Muscle of leg (tissue), 11 donors: Measurements from ENCODE around the gene RPUSD2. TPM values are rescaled to one million over a fixed set of nuclear protein-coding genes. Genes with fewer than 3 reads are reported as not detected.

ENCODE experiments used
- DNase-seq: peaks from one replicate; pipeline ENCODE4 v3.0.0; 2013
- H3K27ac ChIP-seq: one replicate; pipeline ENCODE4 v1.5.1; 2013; ENCODE audit warnings: mild to moderate bottlenecking, low read length, control low read depth
- H3K27me3 ChIP-seq: one replicate; pipeline ENCODE4 v1.6.1; 2013; ENCODE audit warnings: low read length; ENCODE audit not compliant: control insufficient read depth, insufficient read depth
- H3K36me3 ChIP-seq: one replicate; pipeline ENCODE4 v1.6.1; 2013; ENCODE audit warnings: low read length; ENCODE audit not compliant: control insufficient read depth, insufficient read depth
- H3K4me1 ChIP-seq: one replicate; pipeline ENCODE4 v1.6.1; 2013; ENCODE audit warnings: low read length; ENCODE audit not compliant: control insufficient read depth, insufficient read depth
- H3K4me3 ChIP-seq: one replicate; pipeline ENCODE4 v1.5.1; 2013; ENCODE audit warnings: low read length, control low read depth
- H3K9me3 ChIP-seq: replicated peaks from 2 replicates; pipeline ENCODE4 v1.6.1; 2013; ENCODE audit warnings: low read depth, low read length; ENCODE audit not compliant: control insufficient read depth
- WGBS: methylation state at CpG from one replicate; pipeline ENCODE4 v1.1.5; 2013; ENCODE audit warnings: missing lambda C conversion rate; ENCODE audit not compliant: insufficient coverage; 5-methylcytosine and 5-hydroxymethylcytosine counted together
- polyA plus RNA-seq, 8 donors: library from polyadenylated mRNA; unstranded; fragments of 120-200 nt; gene quantifications; one replicate each; pipeline versions ENCODE4 v1.2.1 to v1.2.3, GENCODE V29; 2013; ENCODE audit warnings: inconsistent platforms in 1 of 8, low replicate concordance in 1 of 8; ENCODE audit not compliant: insufficient read length in 8 of 8, insufficient read depth in 1 of 8
- total RNA-seq: library from RNA; stranded (reverse); fragments of 120-200 nt; gene quantifications from one replicate; pipeline ENCODE4 v1.2.4, GENCODE V29; 2013

The RPUSD2 gene
- total and polyA plus RNA-seq, 9 donors = 8.7 to 12.0 (median 10.9) TPM

DNA sequence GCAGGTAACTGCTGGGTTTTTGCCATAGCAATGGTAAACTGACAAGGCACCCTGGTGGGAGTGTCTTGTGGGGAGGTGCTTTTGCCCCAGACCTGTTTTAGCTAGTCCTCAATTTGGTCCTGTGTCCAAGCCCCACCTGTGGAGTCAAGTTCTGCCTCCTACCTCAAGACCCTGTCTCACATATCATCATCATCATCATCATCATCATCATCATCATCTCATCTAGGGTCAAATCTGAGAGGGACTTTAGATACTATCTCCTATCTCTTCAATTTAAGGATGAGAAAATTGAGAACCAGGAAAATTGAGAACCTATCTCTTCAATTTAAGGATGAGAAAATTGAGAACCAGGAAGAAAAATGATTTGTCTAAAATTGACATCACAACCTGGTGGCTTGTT lies 34.8 kb downstream of the RPUSD2 start:
- Histone ChIP-seq H3K4me3 (no peak overlapping the region), H3K9me3 (no peaks in the 10 kb centered on the region), H3K36me3 (peaks cover 14% of the 10 kb centered on the region), H3K4me1 (no peaks in the 10 kb centered on the region), H3K27ac (no peak overlapping the region), H3K27me3 (no peaks in the 10 kb centered on the region)
- no peak for DNase-seq

DNA sequence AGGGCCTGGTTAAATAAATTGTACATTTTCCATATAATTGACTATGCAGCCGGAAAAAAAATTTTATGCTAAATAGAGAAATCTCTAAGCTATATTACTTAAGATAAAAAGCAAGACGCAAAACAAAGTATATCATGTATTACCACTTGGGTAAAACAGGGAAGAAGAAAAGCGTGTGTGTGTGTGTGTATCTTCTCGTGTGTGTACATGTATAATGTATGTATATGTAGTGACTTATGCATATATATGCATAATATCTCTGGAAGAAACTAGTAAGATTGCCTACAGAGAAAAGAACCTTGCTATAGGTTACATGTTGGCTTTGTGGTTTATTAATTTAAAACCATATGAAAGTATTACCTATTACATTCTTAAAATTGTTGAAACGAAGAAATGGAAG lies 44.0 kb downstream of the RPUSD2 start:
- Histone ChIP-seq H3K4me3 (no peak overlapping the region), H3K9me3 (no peaks in the 10 kb centered on the region), H3K27ac (no peak overlapping the region), H3K27me3 (no peaks in the 10 kb centered on the region), H3K4me1 (no peaks in the 10 kb centered on the region), H3K36me3 (no peaks in the 10 kb centered on the region)
- DNase-seq = no peak
- WGBS = no CpG with 5 or more reads among the region's 5 CpGs

DNA sequence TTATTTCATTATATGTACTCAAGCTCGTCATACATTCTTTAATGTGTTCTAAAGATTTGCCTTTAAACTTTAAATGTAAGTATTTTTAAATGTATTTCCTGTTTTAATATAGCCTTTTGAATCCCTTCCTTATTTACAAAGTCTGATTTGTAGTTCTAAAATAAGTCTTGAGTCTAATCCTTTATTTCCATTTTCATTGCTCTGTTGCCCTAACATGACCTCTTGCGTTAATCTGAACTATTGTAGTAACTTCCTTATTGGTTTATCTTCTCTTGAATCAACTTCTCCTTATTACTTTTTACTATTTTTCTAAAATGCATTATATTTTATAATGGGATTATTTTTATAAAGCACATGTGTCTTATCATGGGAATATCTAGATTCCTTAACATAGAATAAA lies 48.9 kb downstream of the RPUSD2 start:
- WGBS = no CpG with 5 or more reads among the region's 2 CpGs
- Histone ChIP-seq H3K36me3 (peaks cover 6% of the 10 kb centered on the region), H3K4me3 (no peak overlapping the region), H3K27ac (no peak overlapping the region), H3K9me3 (no peaks in the 10 kb centered on the region), H3K4me1 (no peaks in the 10 kb centered on the region), H3K27me3 (no peaks in the 10 kb centered on the region)
- DNase-seq = no peak

DNA sequence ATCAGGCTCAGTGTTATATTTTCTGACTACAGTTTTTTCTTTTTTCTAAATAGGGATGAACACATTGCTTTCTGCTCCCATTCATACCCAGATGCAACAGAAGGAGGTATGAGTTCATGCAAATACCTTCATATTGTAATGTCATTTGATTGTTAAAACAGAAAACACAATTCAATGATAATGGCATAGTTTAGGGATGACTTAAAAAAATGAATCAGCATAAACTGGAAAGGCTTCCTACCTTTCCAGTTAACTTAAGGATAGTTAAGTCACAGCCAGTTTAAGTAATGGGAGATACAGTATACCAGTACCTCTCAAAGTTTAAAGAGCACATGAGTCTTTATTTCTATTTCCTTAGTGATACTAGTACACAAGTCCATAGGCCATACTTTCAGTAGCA lies 49.8 kb downstream of the RPUSD2 start:
- DNase-seq = no peak

DNA sequence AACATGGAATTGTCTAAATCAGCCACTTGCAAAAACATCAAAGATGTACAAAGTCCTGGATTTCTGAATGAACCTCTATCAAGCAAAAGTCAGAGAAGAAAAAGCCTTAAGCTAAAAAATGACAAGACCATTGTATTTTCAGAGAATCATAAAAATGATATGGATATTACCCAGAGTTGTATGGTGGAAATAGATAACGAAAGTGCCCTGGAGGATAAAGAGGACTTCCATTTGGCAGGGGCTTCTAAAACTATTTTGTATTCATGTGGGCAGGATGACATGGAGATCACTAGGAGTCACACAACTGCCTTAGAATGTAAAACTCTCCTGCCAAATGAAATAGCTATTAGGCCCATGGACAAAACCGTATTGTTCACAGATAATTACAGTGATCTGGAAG lies 54.3 kb downstream of the RPUSD2 start:
- H3K9me3 ChIP-seq = no peaks in the 10 kb centered on the region
- H3K4me1 ChIP-seq = no peaks in the 10 kb centered on the region
- H3K36me3 ChIP-seq = peaks cover 6% of the 10 kb centered on the region
- H3K27me3 ChIP-seq = no peaks in the 10 kb centered on the region
- no CpG with 5 or more reads among the region's 2 CpGs for WGBS
- H3K27ac ChIP-seq = no peak overlapping the region
- no peak for DNase-seq
- no peak overlapping the region for H3K4me3 ChIP-seq

More for the DNA sequence above, 49.8 kb downstream of the RPUSD2 start:
- H3K4me3 ChIP-seq = no peak overlapping the region
- H3K4me1 ChIP-seq = no peaks in the 10 kb centered on the region
- peaks cover 6% of the 10 kb centered on the region for H3K36me3 ChIP-seq
- H3K9me3 ChIP-seq = no peaks in the 10 kb centered on the region
- H3K27ac ChIP-seq = no peak overlapping the region
- H3K27me3 ChIP-seq = no peaks in the 10 kb centered on the region

Other genes starting within 250 kb of the RPUSD2 start
- gene INAFM2, start 245.6 kb upstream of the RPUSD2 start, total RNA-seq = 12.4 TPM
- 10 to 100 TPM; 10.7 to 16.7 (median 13.5) TPM for gene INAFM2, start 245.6 kb upstream of the RPUSD2 start, polyA plus RNA-seq
- gene CCDC9B, start 228.4 kb upstream of the RPUSD2 start, total RNA-seq = 5.3 TPM
- 10 to 100 TPM; 10.2 to 16.8 (median 12.5) TPM for gene CCDC9B, start 228.4 kb upstream of the RPUSD2 start, polyA plus RNA-seq
- not detected for gene PHGR1, start 218.3 kb upstream of the RPUSD2 start, total RNA-seq
- 10 to 100 TPM in 1 of 8 donors, 1 to 10 TPM in 1, under 1 TPM in 1, not detected in 5; 0.41 to 33.7 (median 4.7) TPM for gene PHGR1, start 218.3 kb upstream of the RPUSD2 start, polyA plus RNA-seq
- gene DISP2, start 211.1 kb upstream of the RPUSD2 start, total RNA-seq = 0.75 TPM
- gene DISP2, start 211.1 kb upstream of the RPUSD2 start, polyA plus RNA-seq = 1 to 10 TPM in 5 of 8 donors, under 1 TPM in 3; 0.20 to 4.3 (median 1.4) TPM
- gene KNSTRN, start 186.6 kb upstream of the RPUSD2 start, total RNA-seq = 22.2 TPM
- gene KNSTRN, start 186.6 kb upstream of the RPUSD2 start, polyA plus RNA-seq = 10 to 100 TPM; 17.8 to 24.8 (median 21.8) TPM
- gene IVD, start 163.5 kb upstream of the RPUSD2 start, total RNA-seq = 30.5 TPM
- gene IVD, start 163.5 kb upstream of the RPUSD2 start, polyA plus RNA-seq = 10 to 100 TPM; 42.6 to 60.3 (median 49.3) TPM
- 12.1 TPM for gene BAHD1, start 128.3 kb upstream of the RPUSD2 start, total RNA-seq
- 10 to 100 TPM; 13.3 to 22.6 (median 19.0) TPM for gene BAHD1, start 128.3 kb upstream of the RPUSD2 start, polyA plus RNA-seq
- 16.0 TPM for gene CHST14, start 98.3 kb upstream of the RPUSD2 start, total RNA-seq
- gene CHST14, start 98.3 kb upstream of the RPUSD2 start, polyA plus RNA-seq = 10 to 100 TPM; 32.1 to 48.4 (median 43.0) TPM
- 13.6 TPM for gene CCDC32, start 4.3 kb upstream of the RPUSD2 start, total RNA-seq
- 10 to 100 TPM; 15.7 to 25.9 (median 21.4) TPM for gene CCDC32, start 4.3 kb upstream of the RPUSD2 start, polyA plus RNA-seq
- gene KNL1, start 24.9 kb downstream of the RPUSD2 start, total RNA-seq = 8.7 TPM
- gene KNL1, start 24.9 kb downstream of the RPUSD2 start, polyA plus RNA-seq = 10 to 100 TPM in 4 of 8 donors, 1 to 10 TPM in 4; 8.7 to 16.9 (median 10.9) TPM
- 3.6 TPM for gene RAD51, start 125.9 kb downstream of the RPUSD2 start, total RNA-seq
- 10 to 100 TPM in 5 of 8 donors, 1 to 10 TPM in 3; 6.9 to 13.3 (median 10.6) TPM for gene RAD51, start 125.9 kb downstream of the RPUSD2 start, polyA plus RNA-seq
- 12.7 TPM for gene RMDN3, start 186.0 kb downstream of the RPUSD2 start, total RNA-seq
- 10 to 100 TPM; 21.1 to 31.2 (median 23.9) TPM for gene RMDN3, start 186.0 kb downstream of the RPUSD2 start, polyA plus RNA-seq
- 6.1 TPM for gene GCHFR, start 194.8 kb downstream of the RPUSD2 start, total RNA-seq
- gene GCHFR, start 194.8 kb downstream of the RPUSD2 start, polyA plus RNA-seq = 10 to 100 TPM in 1 of 8 donors, 1 to 10 TPM in 7; 3.8 to 14.1 (median 5.6) TPM
- 0.13 TPM for gene C15orf62, start 200.7 kb downstream of the RPUSD2 start, total RNA-seq
- gene C15orf62, start 200.7 kb downstream of the RPUSD2 start, polyA plus RNA-seq = 1 to 10 TPM in 5 of 8 donors, under 1 TPM in 3; 0.64 to 2.2 (median 1.4) TPM
- gene ZFYVE19, start 237.8 kb downstream of the RPUSD2 start, total RNA-seq = 15.1 TPM
- gene ZFYVE19, start 237.8 kb downstream of the RPUSD2 start, polyA plus RNA-seq = 10 to 100 TPM; 16.1 to 24.9 (median 18.9) TPM
- gene DNAJC17, start 238.2 kb downstream of the RPUSD2 start, total RNA-seq = 37.9 TPM
- 10 to 100 TPM; 23.9 to 32.3 (median 30.4) TPM for gene DNAJC17, start 238.2 kb downstream of the RPUSD2 start, polyA plus RNA-seq